ENCODE data around the gene KRTAP5-3.

GRCh38 chr11:1558775-1559110, 49.5 kb downstream of the KRTAP5-3 start:
- TF ChIP-seq CTCF (IDR thresholded peaks at IDR 0.05; ENCODE audit: control extremely low read depth in 1 of 3, insufficient read depth in 1 of 3, low read depth in 1 of 3, low read length in 3 of 3) (no peak), USF2 (IDR thresholded peaks at IDR 0.05; ENCODE audit: low read length) (no peak), POLR2AphosphoS5 (IDR thresholded peaks at IDR 0.05; ENCODE audit: low read depth, low read length) (no peak)

All from H1 (cell line).